ENCODE measurements around the gene WDR73. TPM values are rescaled to one million over a fixed set of nuclear protein-coding genes. Genes with fewer than 3 reads are reported as not detected.

Gene WDR73
- total and polyA plus RNA-seq, 9 of the 15 experiments (the other 6 are each of a cell fraction or from before 2014, with no cell fraction given), result 9.2 to 25.4 (median 21.7) TPM

GRCh38 chr15:84645997-84646396 lies 8.1 kb downstream of the WDR73 start (continued):
- TF ChIP-seq TSHZ1 (CRISPR knock-in tag; IDR thresholded peaks at IDR 0.05) (no peak), KAT2B (IDR thresholded peaks at IDR 0.05; ENCODE audit: low read depth, low read length) (no peak), GATA2 (CRISPR knock-in tag; IDR thresholded peaks at IDR 0.05) (no peak), ZNF445 (CRISPR knock-in tag; IDR thresholded peaks at IDR 0.05; ENCODE audit: low read depth) (no peak), ZNF518B (CRISPR knock-in tag; IDR thresholded peaks at IDR 0.05) (no peak)
